Smooth muscle cell (in vitro differentiated cells): ENCODE measurements around the gene EFCAB12. TPM values are rescaled to one million over a fixed set of nuclear protein-coding genes. Genes with fewer than 3 reads are reported as not detected.

Source experiments
- DNase-seq: peaks from one replicate; lab custom pipeline; 2025; ENCODE audit not compliant: unreplicated experiment; lab: John Stamatoyannopoulos, UW
- H2AFZ ChIP-seq: fragments of 200-600 bp; sonication (generic); 2 replicates; pipeline ENCODE4 v1.6.0; 2016; ENCODE audit warnings: antibody characterized with exemption, low read depth, mild to moderate bottlenecking
- H3F3A ChIP-seq: fragments of 200-600 bp; sonication (generic); 2 replicates; pipeline ENCODE4 v1.6.0; 2017; ENCODE audit warnings: antibody characterized with exemption, low read depth
- H3K27ac ChIP-seq: fragments of 200-600 bp; sonication (generic); 2 replicates; pipeline ENCODE4 v1.5.1; 2016; ENCODE audit warnings: low read depth, mild to moderate bottlenecking
- H3K27me3 ChIP-seq: fragments of 200-600 bp; sonication (generic); 2 replicates; pipeline ENCODE4 v1.6.1; 2016; ENCODE audit warnings: low read depth, mild to moderate bottlenecking
- H3K36me3 ChIP-seq: fragments of 200-600 bp; sonication (generic); 2 replicates; pipeline ENCODE4 v1.5.1; 2016; ENCODE audit warnings: low read depth
- H3K4me1 ChIP-seq: fragments of 200-600 bp; sonication (generic); 2 replicates; pipeline ENCODE4 v1.5.1; 2016; ENCODE audit warnings: low read depth
- H3K4me2 ChIP-seq: fragments of 200-600 bp; sonication (generic); 2 replicates; pipeline ENCODE4 v1.6.0; 2016; ENCODE audit warnings: mild to moderate bottlenecking
- H3K4me3 ChIP-seq: fragments of 200-600 bp; sonication (generic); 2 replicates; pipeline ENCODE4 v1.5.1; 2016; ENCODE audit warnings: mild to moderate bottlenecking
- H3K79me2 ChIP-seq: fragments of 200-600 bp; sonication (generic); 2 replicates; pipeline ENCODE4 v1.6.0; 2016; ENCODE audit warnings: low read depth, mild to moderate bottlenecking
- H3K9ac ChIP-seq: fragments of 200-600 bp; sonication (generic); 2 replicates; pipeline ENCODE4 v1.6.0; 2016; ENCODE audit warnings: low read depth
- H3K9me3 ChIP-seq: fragments of 200-600 bp; sonication (generic); replicated peaks from 2 replicates; pipeline ENCODE4 v1.5.1; 2016; ENCODE audit warnings: low read depth
- H4K20me1 ChIP-seq: fragments of 200-600 bp; sonication (generic); 2 replicates; pipeline ENCODE4 v1.6.0; 2016; ENCODE audit warnings: low read depth
- CTCF ChIP-seq: fragments of 200-600 bp; sonication (generic); IDR thresholded peaks from 2 replicates; pipeline ENCODE4 v1.5.1; 2017; ENCODE audit warnings: borderline replicate concordance, mild to moderate bottlenecking, antibody characterized with exemption; ENCODE audit not compliant: insufficient read depth, poor library complexity, severe bottlenecking
- WGBS: methylation state at CpG from one replicate; pipeline ENCODE4 v1.1.7; 2016; ENCODE audit warnings: low lambda C conversion rate; 5-methylcytosine and 5-hydroxymethylcytosine counted together
- polyA plus RNA-seq: library from polyadenylated mRNA; unstranded; fragments of >200 nt; fragmentation: Nextera tagmentation; extraction: Ambion mirVana; gene quantifications from 2 replicates; pipeline ENCODE4 v1.2.1, GENCODE V29; 2016
- total RNA-seq: library from RNA; depleted of rRNA; stranded (reverse); fragments of >200 nt; gene quantifications from 2 replicates; pipeline ENCODE4 v1.2.3, GENCODE V29; 2014

The EFCAB12 gene
- total and polyA plus RNA-seq, 2 experiments from 2014 or later, result 0.09 TPM; not detected in 1

- H3F3A ChIP-seq, result no peaks in the 10 kb centered on the region
- H3K9ac ChIP-seq, result no peak overlapping the region
- no peaks in the 10 kb centered on the region for H3K79me2 ChIP-seq
- WGBS, result 98% methylated on average over 5 of the region's 5 CpGs
- H3K9me3 ChIP-seq, result no peaks in the 10 kb centered on the region
- H3K4me2 ChIP-seq, result no peak overlapping the region
- no peak for TF ChIP-seq CTCF
- H3K36me3 ChIP-seq, result no peaks in the 10 kb centered on the region
- H2AFZ ChIP-seq, result no peak overlapping the region
- no peak overlapping the region for H3K27ac ChIP-seq
- H3K4me1 ChIP-seq, result no peaks in the 10 kb centered on the region
- no peaks in the 10 kb centered on the region for H4K20me1 ChIP-seq
- H3K27me3 ChIP-seq, result no peaks in the 10 kb centered on the region
- H3K4me3 ChIP-seq, result no peak overlapping the region
- no peak for DNase-seq
Observed at GRCh38 chr3:129370248-129370964, 58.0 kb downstream of the EFCAB12 start.

- H3K9me3 ChIP-seq, result no peaks in the 10 kb centered on the region
- WGBS, result 97% methylated on average over 5 of the region's 5 CpGs
- H3K36me3 ChIP-seq, result no peaks in the 10 kb centered on the region
Observed at GRCh38 chr3:129369711-129370110, 58.7 kb downstream of the EFCAB12 start.

GRCh38 chr3:129367821-129368220 lies 60.6 kb downstream of the EFCAB12 start:
- 91% methylated on average over 5 of the region's 5 CpGs for WGBS
- DNase-seq, result no peak

More at GRCh38 chr3:129369711-129370110, 58.7 kb downstream of the EFCAB12 start:
- Histone ChIP-seq H4K20me1 (no peaks in the 10 kb centered on the region), H3K27ac (no peak overlapping the region), H3K4me2 (no peak overlapping the region), H3K4me3 (no peak overlapping the region), H3K27me3 (no peaks in the 10 kb centered on the region), H3K79me2 (no peaks in the 10 kb centered on the region), H3K4me1 (no peaks in the 10 kb centered on the region), H3K9ac (no peak overlapping the region), H2AFZ (no peak overlapping the region), H3F3A (no peaks in the 10 kb centered on the region)
- no peak for TF ChIP-seq CTCF
- no peak for DNase-seq

More at GRCh38 chr3:129367821-129368220, 60.6 kb downstream of the EFCAB12 start:
- Histone ChIP-seq H4K20me1 (no peaks in the 10 kb centered on the region), H3K4me2 (no peak overlapping the region), H3K79me2 (no peaks in the 10 kb centered on the region), H3K27ac (no peak overlapping the region), H3K9me3 (no peaks in the 10 kb centered on the region), H3F3A (no peaks in the 10 kb centered on the region), H3K36me3 (no peaks in the 10 kb centered on the region), H2AFZ (no peak overlapping the region), H3K4me3 (no peak overlapping the region), H3K9ac (no peak overlapping the region), H3K4me1 (no peaks in the 10 kb centered on the region), H3K27me3 (no peaks in the 10 kb centered on the region)
- TF ChIP-seq CTCF, result no peak
